ENCODE data around the gene TP73. TPM values are rescaled to one million over a fixed set of nuclear protein-coding genes. Genes with fewer than 3 reads are reported as not detected.
A peak's percentile ranks its signal among the peaks of the same experiment; 100 is the strongest.
"Not testable (repeated sequence)": the region's sequence is repeated elsewhere in the genome, so short reads cannot be mapped to it uniquely, and the experiment has no call there.

Gene TP73
- polyA plus RNA-seq, 3 donors: 0.70 to 1.1 (median 0.78) TPM

DNA sequence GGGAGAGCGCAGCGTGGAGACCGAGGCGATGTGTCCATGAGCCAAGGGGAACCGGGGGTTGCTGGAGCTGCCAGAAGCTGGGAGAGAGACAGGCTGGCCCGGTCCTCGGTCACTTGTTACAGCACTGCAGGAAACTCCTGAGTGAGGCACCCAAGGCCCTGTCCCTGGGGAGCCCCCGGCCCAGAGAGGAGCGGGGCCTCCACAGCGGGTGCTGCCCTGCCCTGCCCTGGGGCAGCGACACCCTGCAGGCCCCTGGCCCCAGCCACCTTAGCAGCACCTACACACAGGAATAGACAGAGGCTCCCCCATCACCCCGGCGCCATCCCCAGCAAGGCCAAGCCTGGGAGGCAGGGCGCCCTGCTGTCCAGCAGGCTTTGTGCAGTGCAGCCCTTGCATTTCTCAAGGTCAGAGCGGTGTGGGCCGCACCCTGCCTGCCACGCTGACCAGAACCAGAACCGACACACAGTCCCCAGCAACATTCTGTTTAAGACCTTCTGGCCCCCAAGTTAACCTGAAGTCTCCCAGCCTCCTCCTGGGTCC, 34.4 kb upstream of the TP73 start:
- DNase-seq: no peak

DNA sequence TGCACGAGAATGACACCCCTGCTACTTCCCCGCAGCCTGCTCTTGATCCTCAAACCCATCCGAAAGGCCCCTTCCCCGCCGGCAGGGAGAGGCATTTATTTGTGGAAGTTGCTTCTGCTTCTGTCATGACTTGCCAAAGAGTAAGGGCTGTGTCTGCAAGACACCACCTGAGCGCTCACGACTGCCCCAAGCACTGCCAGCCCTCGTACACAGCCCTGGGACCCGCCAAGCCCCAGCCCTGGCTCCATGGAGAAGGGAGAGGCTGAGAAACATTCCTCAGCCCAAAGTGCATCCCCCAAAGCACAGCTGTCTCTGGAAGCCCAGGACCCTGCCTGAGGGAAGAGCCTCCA, 33.8 kb upstream of the TP73 start:
- DNase-seq: no peak

DNA sequence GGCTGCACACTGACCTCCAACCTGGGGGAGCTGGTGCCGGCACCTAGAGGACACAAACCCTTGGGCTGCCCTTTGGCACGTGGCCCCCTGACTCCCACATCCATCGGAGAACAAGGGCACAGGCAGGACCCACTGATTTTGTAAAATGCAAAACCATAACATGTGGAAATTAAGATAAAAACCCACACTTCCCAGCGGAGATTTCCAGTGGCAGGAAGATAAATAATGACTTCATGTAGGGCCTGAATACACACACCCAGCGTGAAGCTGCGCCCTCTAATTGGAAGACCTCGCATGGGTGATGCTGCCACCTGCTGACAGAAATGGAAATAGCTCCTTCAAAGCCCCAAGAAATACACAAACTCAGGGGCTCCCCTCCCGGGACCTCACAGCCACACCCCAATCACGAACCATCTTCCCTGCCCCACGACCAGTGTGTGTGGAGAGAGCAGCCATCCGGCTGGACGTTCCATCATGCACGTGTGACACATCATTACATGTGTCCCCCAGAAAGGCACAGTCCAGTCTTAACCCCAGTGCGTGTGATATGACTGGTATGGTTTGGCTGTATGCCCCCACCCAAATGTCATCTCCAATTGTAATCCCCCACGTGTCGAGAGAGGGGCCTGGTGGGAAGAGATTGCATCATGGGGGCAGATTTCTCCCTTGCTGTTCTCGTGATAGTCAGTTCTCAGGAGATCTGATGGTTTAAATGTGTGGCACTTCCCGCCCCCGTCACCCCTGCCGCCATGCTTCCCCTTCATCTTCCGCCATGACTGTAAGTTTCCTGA, 33.2 kb upstream of the TP73 start:
- peak; percentile 78 for DNase-seq

DNA sequence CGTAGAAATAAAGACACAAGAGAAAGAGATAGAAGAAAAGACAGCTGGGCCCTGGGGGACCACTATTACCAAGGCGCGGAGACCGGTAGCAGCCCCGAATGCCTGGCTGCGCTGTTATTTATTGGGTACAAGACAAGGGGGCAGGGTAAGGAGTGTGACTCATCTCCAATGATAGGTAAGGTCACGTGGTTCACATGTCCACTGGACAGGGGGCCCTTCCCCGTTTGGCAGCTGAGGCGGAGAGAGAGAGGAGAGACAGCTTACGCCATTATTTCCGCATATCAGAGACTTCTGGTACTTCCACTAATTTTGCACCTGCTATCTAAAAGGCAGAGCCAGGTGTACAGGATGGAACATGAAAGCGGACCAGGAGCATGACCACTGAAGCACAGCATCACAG, 31.6 kb upstream of the TP73 start:
- DNase-seq: no peak

DNA sequence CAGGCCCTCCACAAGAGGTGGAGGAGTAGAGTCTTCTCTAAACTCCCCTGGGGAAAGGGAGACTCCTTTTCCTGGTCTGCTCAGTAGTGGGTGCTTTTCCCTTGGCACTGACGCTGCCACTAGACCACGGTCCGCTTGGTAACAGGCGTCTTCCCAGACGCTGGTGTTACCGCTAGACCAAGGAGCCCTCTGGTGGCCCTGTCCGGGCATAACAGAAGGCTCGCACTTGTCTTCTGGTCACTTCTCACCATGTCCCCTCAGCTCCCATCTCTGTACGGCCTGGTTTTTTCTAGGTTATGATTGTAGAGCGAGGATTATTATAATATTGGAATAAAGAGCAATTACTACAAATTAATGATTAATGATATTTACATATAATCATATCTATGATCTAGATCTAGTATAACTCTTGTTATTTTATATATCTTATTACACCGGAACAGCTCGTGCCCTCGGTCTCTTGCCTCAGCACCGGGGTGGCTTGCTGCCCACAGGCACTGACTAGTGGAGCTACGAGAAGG, 31.1 kb upstream of the TP73 start:
- not testable (repeated sequence) for DNase-seq

DNA sequence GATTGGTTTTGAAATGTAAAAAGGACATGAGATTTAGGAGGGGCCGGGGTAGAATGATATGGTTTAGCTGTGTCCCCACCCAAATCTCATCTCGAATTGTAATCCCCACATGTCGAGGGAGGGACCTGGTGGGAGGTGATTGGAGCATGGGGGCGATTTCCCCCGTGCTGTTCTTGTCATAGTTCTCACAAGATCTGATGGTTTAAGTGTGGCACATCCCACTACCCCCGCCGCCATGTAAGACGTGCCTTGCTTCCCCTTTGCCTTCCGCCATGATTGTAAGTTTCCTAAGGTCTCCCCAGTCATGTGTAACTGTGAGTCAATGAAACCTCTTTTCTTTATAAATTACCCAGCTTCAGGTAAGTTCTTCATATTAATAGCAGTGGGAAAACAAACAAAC, 30.2 kb upstream of the TP73 start:
- DNase-seq: not testable (repeated sequence)

DNA sequence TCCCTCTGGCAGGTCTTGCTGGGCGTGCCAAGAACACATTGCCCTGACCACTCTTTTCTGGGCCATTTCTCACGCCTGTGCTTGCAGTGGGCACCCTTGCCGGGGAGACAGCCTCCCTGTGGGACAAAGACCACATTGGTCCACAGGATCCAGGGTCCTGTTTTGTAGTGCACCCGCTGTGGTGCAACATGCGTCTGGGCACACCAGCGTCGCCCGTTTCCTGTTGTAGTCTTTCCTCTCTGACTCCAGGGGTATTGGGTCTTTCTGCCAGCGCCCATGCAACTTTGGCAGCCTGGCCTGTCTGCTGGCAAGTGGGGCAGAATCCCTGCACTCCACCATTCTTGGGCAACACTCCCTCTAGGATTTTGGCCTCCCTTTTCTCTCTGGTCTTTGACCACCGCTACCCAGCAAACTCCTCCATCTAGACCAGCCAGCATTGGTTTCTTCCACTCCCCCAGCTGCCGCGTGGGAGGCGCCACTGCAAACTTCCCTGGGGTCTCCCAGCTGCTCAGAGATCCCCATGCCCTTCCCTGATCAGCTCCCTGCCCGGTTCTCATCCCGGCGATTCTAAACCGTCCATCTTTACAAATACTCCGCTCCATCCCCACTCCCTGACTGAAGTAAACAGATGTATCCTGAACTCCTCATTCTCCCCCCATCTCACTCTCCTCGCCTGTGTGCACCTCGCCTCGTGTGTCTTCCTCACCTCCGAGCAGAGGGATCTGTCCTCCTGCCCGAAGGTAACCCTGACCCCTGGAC, 28.7 kb upstream of the TP73 start:
- no peak for DNase-seq

DNA sequence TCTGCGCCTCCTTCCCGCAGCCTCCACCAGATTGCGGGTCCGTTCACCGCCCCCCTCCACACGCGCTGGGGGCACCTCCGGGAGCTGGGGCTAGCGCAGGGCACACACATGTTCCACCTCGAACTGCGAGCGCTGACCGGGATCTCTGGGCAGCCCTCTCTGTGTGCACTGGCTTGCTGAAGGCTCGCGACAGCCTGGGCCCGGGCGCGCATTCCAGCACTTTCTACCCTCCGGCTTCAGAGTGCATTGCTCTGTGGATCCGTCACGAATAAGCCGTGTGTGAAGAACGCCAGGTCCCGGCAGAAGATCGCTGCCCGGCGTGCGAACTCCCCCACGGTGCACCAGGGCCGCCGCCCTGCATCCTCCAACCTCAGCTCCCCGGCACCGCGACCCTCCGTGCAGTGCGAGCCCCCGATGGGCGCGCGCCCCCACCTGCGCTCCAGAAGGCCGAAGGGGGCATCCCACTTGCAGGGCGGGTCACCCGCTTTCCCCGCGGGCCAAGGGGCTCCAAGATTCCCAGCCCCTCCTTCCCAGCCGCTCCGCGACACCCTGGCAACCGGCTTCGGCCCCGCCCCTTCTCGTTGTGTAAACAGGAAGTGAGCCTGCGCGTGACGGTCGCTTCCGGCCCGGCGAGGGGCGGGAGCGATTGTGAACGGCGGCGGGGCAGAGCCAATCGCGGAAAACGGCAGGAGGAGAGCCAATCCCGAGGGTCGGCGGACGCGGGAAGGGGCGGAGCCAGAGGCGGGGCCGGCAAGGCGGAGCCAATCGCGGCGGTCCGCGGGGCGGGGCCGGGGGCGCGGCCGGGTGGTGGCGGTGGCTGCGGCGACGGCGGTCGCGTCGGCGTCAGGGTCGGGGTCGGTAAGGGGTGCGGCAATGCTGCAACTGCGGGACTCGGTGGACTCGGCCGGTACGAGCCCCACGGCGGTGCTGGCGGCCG, 27.8 kb upstream of the TP73 start, which contains the start of gene TPRG1L:
Gene TPRG1L (plus strand): TSS at position 816 of the 937 bp plus-strand sequence. CDS start 58 bp downstream, at position 874.
- peak; percentile 97 for DNase-seq

DNA sequence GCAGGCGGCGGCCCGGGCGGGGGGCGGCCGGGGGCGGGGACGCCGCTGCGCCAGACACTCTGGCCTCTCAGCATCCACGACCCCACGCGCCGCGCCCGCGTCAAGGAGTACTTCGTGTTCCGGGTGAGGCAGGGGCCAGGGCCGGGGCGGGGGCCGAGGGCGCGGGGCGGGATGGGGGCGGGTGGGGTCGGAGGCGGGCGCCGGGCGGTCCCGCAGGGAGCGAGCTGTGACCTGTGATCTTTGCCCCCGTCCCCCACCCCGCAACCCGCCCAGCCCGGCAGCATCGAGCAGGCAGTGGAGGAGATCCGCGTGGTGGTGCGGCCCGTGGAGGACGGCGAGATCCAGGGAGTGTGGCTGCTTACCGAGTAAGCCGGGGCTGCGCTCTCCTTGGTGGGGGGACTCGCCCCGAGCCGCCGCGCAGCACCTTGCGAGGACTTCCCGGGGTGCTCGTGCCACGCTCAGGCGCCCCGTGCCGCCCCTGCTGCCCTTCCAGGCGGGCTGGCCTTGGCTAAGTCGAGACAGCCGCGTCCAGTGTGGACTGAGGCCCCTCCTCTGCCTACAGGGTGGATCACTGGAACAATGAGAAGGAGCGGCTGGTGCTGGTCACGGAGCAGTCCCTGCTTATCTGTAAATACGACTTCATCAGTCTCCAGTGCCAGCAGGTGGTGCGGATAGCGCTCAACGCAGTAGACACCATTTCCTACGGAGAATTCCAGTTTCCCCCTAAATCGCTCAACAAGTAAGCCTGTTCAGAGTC, 27.0 kb upstream of the TP73 start:
- no peak for DNase-seq

DNA sequence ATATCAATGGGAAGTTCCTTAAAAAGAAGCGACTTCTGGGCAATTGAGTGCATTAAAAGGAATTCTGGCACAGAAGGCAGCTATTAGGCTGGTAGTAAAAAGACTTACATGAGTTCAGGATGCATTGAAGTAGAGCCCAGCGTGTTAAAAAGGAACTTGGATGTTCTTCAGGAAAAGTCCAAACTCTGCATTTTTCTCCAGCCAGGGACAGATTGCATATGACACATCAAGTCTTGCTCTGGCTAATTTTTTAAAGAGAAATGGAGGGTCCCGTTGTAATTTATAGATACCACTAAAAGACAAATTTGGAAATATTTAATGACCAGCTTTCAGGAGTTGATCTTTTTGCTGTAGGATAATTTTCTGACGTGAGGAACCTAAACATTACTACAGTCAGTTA, 26.3 kb upstream of the TP73 start:
- no peak for DNase-seq

DNA sequence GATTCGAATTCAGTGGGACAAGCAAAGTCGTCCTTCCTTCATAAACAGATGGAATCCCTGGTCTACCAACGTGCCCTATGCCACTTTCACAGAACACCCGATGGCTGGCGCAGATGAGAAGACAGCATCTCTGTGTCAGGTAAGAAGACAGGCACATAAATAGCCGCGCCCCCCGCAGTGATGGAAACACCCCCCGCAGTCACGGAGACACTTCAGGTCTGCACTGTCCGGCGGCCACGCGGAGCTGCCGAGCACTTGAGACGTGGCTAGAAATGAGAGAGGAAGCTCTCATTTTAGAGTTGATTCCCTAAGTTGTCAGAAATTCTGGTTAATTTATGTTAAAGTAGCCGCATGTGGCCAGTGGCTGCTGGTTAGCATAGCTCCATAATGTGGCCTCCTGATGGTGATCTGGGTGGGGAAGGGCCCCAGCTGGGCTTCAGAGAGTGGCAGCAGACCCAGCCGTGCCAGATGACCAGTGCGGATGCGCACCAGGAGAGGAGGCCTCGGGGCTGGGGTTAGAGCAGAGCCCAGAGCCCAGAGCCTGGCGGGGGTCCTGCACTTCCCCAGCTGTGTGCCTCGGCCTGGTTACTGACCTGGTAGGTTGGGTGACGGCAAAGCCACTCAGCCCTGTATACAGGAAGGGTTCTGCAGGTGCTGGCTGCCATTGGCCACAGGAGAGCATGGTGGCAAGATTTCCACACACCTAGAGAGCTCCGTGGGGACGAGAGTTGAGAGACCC, 24.6 kb upstream of the TP73 start:
- DNase-seq: no peak

DNA sequence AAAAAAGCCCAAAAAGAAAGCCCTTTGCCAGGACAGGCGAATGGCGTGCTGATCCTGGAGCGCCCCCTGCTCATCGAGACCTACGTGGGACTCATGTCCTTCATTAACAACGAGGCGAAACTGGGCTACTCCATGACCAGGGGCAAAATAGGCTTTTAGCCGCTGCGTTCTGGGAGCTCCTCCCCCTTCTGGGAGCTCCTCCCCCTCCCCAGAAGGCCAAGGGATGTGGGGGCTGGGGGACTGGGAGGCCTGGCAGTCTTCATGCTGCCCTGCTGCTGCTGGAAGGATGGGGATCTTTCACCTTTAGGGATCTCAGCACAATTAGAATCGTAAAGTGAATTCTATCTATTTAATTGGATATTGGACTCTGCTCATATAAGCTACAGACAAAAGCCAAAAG, 23.9 kb upstream of the TP73 start:
- DNase-seq: no peak

DNA sequence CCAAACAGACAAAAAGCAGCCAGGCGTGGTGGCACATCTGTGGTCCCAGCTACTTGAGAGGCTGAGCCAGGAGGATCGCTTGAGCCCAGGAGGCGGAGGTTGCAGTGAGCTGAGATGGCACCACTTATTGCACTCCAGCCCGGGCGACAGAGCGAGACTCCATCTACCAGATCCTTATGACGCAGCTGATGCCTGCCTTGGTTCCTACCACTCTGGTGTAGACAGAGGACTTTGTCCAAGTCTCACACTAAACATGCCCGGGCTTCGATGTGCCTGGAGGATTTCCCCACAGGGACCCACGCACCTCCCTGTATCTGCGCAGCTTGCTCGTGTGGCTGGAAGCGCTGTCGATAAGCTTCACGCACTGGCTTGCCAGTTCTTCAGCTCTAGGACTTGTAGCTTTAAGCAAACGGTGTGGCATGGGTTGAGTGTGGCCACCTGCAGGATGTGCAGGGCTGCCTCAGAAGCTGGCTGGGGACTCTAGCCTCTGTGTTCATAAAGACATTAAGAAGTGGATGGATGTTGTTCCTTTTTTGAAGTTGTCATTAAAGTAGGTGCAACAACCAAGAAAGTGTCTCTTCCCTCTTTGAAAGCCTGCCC, 22.7 kb upstream of the TP73 start:
- no peak for DNase-seq

DNA sequence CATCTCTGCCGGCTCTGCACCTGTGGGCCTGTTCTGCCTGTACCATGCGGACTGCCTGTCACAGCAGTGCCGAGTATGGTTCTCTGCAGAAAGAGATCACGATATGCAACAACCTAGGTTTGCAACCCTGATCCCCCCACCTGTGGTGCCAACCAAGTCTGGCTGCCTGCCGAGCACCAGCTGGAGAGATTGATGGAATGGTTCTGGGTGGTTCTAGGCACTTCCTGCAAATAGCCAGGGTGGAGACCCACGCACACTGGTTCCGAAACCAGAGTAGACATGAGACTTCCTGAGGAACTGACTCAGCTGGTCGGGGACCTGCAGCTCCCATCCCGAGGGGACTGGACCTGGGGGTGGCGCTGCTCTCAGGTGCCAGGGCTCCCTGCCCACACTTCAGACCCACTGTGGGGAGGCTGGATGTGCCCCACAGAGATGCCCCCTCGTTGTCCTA, 22.1 kb upstream of the TP73 start:
- DNase-seq: no peak

DNA sequence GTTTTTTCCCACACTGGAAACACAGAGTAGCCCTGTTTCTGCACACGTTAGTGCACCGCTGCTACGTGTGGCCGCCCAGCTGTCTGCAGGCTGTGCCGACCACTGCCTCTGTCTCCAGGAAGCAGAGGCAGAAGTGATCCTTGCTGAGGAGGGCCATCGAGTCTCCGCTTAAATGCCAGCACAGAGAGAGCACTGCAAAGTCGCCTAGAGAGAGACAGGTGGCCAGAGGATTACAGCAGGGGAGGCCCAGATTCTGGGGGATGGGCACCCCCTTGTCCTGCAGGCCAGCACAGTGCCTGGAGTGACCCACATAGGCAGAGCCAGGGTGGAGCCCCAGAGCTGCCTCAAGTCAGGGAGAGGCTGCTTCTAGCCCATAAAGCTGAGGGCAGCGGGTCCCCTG, 21.4 kb upstream of the TP73 start:
- no peak for DNase-seq

DNA sequence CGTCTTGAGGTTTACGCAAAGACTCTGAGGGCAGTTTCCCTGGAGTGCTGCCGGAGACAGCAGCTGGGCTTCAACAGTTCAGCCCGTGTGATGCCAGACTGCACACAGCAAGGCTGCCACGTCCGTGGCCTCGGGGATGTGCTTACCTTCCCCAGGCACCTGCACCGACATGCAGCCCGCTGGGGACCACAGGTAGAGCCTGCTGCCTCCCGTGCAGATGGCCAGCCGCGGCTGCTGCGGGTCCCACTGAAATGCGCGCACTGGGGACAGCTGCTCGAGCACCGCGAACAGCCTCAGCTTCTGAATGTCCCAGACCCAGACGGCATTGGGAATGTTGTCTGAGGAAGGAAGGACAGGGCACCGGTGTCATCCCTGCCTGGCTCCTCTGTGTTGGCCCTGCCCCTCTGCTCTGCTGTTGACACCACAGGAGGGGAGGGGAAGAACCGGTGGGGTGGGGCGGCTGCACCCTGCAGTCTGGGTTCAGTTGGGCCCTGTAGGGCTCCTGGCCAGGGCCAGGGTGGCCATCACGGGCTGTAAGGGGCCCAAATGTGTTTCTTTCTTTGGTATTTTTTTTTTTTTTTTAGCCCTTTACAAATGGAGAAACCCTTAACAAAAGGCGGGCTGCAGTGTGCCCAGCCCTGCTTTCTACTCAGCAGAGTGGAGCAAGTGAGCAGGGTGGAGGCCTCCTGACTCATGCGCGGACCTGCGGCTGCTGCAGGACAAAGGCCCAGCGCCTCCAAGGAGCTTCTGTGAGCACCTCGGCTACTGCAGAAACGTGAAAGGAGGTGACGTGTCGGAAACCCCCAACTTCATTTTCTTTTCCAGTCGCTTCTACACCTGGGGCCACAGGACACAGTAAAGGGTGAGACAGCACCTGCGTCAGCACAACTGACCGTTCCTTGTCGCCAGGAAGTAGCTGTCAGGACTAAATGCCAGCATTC, 20.7 kb upstream of the TP73 start:
- no peak for DNase-seq

DNA sequence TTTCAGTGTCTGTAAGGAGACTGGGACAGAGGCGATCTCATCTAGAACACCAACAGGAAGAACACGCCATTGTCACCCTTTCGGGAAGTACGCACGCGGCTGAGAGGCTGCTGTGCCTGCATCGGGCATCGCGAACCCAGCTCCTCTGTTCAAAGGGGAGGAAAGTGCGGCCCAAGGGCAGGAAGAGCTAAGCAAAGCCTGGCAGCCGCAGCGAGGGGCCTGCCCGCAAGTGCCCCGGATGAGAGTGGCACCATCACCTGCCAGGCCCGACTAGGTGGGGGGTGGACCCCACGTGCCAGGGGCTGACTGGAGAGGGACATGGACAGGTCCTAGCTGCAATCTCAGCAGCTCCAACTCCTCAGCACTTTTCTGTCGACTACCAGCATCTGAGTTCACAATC, 20.0 kb upstream of the TP73 start:
- no peak for DNase-seq

DNA sequence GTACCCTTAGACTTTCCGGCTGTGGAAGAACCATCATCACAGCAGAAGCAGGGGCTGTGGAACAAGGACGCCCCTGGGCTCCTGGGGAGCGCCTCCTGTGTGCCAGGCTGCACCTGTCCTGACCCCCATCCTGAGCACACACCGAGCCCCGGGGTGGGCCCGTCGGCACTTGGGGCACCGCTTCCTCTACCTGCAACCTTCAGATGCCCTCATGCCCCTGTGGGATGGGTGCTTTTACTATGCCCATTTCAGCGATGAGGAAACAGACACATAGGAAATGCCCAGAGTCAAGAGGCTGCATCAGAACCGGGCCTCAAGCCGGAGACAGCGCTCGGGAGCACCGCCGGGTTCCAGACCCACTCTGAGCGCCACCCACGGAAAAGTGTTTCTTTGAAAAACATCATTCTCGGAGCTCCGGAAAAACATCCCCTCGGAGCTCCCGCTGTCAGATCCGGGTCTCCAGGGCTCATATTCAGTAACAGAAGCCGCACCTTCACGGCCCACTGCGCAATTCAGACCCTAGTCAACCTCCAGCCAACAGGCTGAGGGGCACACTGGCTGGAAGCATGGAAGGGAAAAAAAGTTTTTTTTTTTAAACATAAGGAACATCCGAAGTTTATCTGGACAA, 19.5 kb upstream of the TP73 start:
- DNase-seq: no peak

Measured in renal pelvis (tissue), 4 donors.